SU-DHL-6 (cell line): ENCODE results near the gene PRDM15.

Source experiments
- H2AFZ ChIP-seq: fragments of 200-600 bp; sonication (generic); 2 replicates; pipeline ENCODE4 v1.6.1; 2014; ENCODE audit warnings: low read depth, mild to moderate bottlenecking, moderate library complexity, mixed read lengths, antibody characterized with exemption, low read length; ENCODE audit not compliant: severe bottlenecking
- H3F3A ChIP-seq: fragments of 200-600 bp; shearing (Covaris generic); 2 replicates; pipeline ENCODE4 v1.6.0; 2016; ENCODE audit warnings: antibody characterized with exemption, mild to moderate bottlenecking; ENCODE audit not compliant: insufficient read depth
- H3K27ac ChIP-seq: fragments of 200-600 bp; sonication (generic); 2 replicates; pipeline ENCODE4 v1.5.1; 2016; ENCODE audit warnings: low read depth, mild to moderate bottlenecking, low read length, moderate library complexity, mixed read lengths
- H3K27me3 ChIP-seq: fragments of 200-600 bp; sonication (generic), shearing (Covaris generic); 2 replicates; pipeline ENCODE4 v1.6.0; 2014; ENCODE audit warnings: mild to moderate bottlenecking, low read length
- H3K36me3 ChIP-seq: fragments of 200-600 bp; sonication (generic); 2 replicates; pipeline ENCODE4 v1.6.1; 2014; ENCODE audit warnings: mild to moderate bottlenecking, low read length, mixed read lengths
- H3K4me2 ChIP-seq: fragments of 300-600, 200-600 bp; shearing (Covaris generic), sonication (generic); 2 replicates; pipeline ENCODE4 v1.6.0; 2014; ENCODE audit warnings: low read length, low read depth, mild to moderate bottlenecking; ENCODE audit not compliant: poor library complexity, severe bottlenecking
- H3K4me3 ChIP-seq: fragments of 200-600 bp; sonication (generic); 2 replicates; pipeline ENCODE4 v1.5.1; 2014; ENCODE audit warnings: antibody characterized with exemption, low read length, mild to moderate bottlenecking, mixed read lengths; ENCODE audit not compliant: insufficient read depth, poor library complexity, severe bottlenecking
- H3K79me2 ChIP-seq: fragments of 200-600 bp; sonication (generic); 2 replicates; pipeline ENCODE4 v1.6.1; 2014; ENCODE audit warnings: mild to moderate bottlenecking, low read length, moderate library complexity; ENCODE audit not compliant: insufficient read depth
- H3K9ac ChIP-seq: fragments of 200-600 bp; sonication (generic); 2 replicates; pipeline ENCODE4 v1.7.0; 2014; ENCODE audit warnings: mild to moderate bottlenecking, low read length
- H3K9me2 ChIP-seq: fragments of 200-600 bp; sonication (generic); replicated peaks from 2 replicates; pipeline ENCODE4 v1.6.1; 2014; ENCODE audit warnings: low read length; ENCODE audit not compliant: insufficient read depth
- H3K9me3 ChIP-seq: fragments of 200-600 bp; sonication (generic); 2 replicates; pipeline ENCODE4 v1.6.1; 2014; ENCODE audit warnings: low read length, mixed read lengths; ENCODE audit not compliant: insufficient read depth
- H4K20me1 ChIP-seq: fragments of 200-600 bp; sonication (generic); 2 replicates; pipeline ENCODE4 v1.6.1; 2014; ENCODE audit warnings: low read depth, mild to moderate bottlenecking, antibody characterized with exemption, low read length, moderate library complexity, mixed read lengths
- EZH2phosphoT487 ChIP-seq: fragments of 200-600 bp; sonication (generic), shearing (Covaris generic); conservative IDR thresholded peaks from 2 replicates; pipeline ENCODE4 v1.6.1; 2018; ENCODE audit warnings: mild to moderate bottlenecking, antibody characterized with exemption, low read length, moderate library complexity, mixed read lengths
- TF ChIP-seq, protein P1 (sequence below): fragments of 200-600 bp; sonication (generic); IDR thresholded peaks from one replicate; pipeline ENCODE4 v1.5.1; 2017; ENCODE audit warnings: antibody characterized with exemption, mild to moderate bottlenecking, low read length, moderate library complexity; ENCODE audit not compliant: insufficient read depth, poor library complexity, severe bottlenecking

The PRDM15 gene

DNA sequence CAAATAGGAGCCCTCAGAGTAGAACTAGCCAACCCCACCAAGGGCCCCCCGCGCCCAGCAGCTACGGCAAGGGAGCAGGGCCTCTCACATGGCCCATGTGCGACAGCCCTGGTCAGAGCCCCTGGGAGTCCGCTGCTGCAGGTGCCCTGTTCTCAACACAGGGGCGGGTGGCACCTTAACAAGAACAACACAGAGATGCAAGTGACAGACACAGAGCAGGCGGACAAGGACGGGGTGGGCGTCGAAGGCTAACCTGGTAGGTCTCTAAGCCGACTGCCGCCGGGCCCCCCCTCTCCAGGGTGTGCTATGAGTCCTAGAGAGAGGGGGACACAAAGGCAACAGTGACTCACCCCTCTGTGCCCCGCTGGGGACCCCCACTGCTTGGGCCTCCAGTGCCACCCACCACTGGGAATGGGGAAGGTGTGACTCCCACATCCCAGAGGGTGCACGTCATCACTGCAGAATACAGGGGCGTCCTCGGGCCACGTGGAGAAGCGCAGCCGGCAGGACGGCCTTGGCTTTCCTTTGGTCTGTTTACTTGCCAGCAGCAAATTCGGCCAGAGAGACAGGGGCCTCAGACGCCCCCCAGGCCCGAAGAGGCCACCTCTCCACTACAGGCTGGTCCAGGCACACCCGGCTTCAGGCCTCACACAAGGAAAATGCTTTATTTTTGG lies 44.8 kb downstream of the PRDM15 start:
- peaks cover 10% of the 10 kb centered on the region; the same call in 1 of the 2 replicates for H4K20me1 ChIP-seq
- no peaks in the 10 kb centered on the region for H3K27me3 ChIP-seq
- peaks cover 87% of the 10 kb centered on the region for H3K79me2 ChIP-seq
- H3K27ac ChIP-seq = peak overlapping the region; percentile 94
- peak overlapping the region; percentile 80 for H3K4me2 ChIP-seq
- peaks cover 5% of the 10 kb centered on the region; the same call in 1 of the 2 replicates for H3K36me3 ChIP-seq
- peaks cover 55% of the 10 kb centered on the region for H3F3A ChIP-seq
- no peak overlapping the region for H2AFZ ChIP-seq
- no peaks in the 10 kb centered on the region for H3K9me3 ChIP-seq
- H3K9ac ChIP-seq = peak overlapping the region; percentile 68
- H3K4me3 ChIP-seq = peak overlapping the region; percentile 59
- TF ChIP-seq, protein P1, sequence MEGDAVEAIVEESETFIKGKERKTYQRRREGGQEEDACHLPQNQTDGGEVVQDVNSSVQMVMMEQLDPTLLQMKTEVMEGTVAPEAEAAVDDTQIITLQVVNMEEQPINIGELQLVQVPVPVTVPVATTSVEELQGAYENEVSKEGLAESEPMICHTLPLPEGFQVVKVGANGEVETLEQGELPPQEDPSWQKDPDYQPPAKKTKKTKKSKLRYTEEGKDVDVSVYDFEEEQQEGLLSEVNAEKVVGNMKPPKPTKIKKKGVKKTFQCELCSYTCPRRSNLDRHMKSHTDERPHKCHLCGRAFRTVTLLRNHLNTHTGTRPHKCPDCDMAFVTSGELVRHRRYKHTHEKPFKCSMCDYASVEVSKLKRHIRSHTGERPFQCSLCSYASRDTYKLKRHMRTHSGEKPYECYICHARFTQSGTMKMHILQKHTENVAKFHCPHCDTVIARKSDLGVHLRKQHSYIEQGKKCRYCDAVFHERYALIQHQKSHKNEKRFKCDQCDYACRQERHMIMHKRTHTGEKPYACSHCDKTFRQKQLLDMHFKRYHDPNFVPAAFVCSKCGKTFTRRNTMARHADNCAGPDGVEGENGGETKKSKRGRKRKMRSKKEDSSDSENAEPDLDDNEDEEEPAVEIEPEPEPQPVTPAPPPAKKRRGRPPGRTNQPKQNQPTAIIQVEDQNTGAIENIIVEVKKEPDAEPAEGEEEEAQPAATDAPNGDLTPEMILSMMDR = no peak
- no peak for TF ChIP-seq EZH2phosphoT487
- no peaks in the 10 kb centered on the region for H3K9me2 ChIP-seq

DNA sequence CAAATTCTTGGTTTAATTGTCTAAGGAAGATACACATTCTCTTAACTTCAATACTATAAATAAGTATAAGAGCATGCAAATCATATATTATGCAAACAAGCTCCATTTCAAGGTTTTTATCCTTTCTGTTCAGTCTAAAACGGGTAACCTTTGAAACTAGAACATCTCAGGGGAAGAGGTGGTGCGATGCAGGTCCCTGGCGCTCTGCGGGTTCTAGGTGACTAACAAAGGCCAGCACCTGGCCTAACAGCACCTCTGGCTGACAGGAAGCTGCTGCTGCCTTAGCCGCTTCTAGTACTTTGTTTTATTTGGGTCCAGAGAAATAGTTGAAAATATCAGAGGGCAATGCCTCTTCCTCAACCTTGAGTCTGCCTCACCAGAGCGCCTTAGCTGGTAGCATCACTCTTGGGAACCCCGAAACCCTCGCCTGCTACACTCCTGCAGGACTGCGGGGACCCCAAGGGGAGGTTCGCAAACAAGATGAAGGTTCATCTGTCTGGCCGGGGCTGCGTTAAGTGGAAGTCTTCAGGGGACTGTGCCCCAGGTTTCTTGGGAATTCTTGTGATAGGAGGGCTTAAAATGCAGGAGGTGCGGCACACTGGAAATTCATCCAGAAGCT lies 45.5 kb downstream of the PRDM15 start:
- TF ChIP-seq EZH2phosphoT487 = no peak
- TF ChIP-seq, protein P1 = no peak
- Histone ChIP-seq H3K36me3 (peaks cover 5% of the 10 kb centered on the region; the same call in 1 of the 2 replicates), H3K27ac (peak overlapping the region; percentile 94), H3F3A (peaks cover 52% of the 10 kb centered on the region), H2AFZ (no peak overlapping the region), H3K27me3 (no peaks in the 10 kb centered on the region), H3K9ac (peak overlapping the region; percentile 68), H3K4me2 (peak overlapping the region; percentile 80), H4K20me1 (peaks cover 14% of the 10 kb centered on the region; the same call in 1 of the 2 replicates), H3K9me3 (no peaks in the 10 kb centered on the region), H3K79me2 (peaks cover 89% of the 10 kb centered on the region), H3K9me2 (no peaks in the 10 kb centered on the region), H3K4me3 (peak overlapping the region; percentile 59)

DNA sequence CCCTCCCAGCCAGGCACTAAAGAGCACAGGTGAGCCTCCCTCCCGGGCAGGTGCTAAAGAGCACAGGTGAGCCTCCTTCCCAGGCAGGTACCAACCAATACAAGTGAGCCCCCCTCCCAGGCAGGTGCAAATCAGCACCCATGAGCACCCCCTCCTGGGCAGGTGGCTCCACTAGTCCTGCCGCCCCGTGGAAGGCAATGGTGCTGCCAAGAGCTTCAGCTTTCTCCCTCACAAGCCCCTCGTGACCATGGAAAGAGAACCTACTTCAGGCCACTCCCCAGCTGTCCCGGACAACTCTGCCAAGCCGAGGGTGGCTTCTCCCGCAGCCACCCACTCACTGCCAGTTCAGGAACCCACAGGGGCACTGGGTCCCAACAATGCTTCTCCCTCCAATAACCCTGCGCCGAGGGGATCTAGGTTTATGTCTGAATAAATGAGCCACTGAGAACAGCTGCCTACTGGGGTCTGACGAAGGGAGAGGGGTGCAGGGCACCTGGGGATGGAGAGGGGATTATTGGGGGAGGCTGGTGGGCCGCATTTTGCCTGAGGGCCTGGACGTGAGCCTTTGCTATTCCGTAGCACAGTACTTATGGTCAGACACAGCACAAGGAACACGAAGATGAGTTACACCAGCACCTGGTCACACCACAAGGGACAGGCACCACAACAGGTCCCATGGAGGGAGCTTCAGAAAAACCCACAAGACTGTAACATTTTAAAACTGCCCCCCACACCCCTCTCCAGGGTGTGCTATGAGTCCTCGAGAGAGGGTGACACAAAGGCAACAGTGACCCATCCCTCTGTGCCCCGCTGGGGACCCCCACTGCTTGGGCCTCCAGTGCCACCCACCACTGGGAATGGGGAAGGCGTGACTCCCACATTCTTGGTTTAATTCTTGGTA lies 46.3 kb downstream of the PRDM15 start:
- Histone ChIP-seq H3K79me2 (peaks cover 91% of the 10 kb centered on the region), H3K27ac (peak overlapping the region; percentile 94), H2AFZ (no peak overlapping the region), H3K36me3 (peaks cover 5% of the 10 kb centered on the region; the same call in 1 of the 2 replicates), H3K27me3 (no peaks in the 10 kb centered on the region), H3K9me2 (no peaks in the 10 kb centered on the region), H3K9ac (peak overlapping the region; percentile 68), H4K20me1 (peaks cover 14% of the 10 kb centered on the region; the same call in 1 of the 2 replicates), H3K9me3 (no peaks in the 10 kb centered on the region), H3K4me3 (peak overlapping the region; percentile 59), H3F3A (peaks cover 45% of the 10 kb centered on the region), H3K4me2 (peak overlapping the region; percentile 80)
- TF ChIP-seq, protein P1 = peak; percentile 30
- TF ChIP-seq EZH2phosphoT487 = no peak
